ENCODE data around the gene LRRK1.

DNA sequence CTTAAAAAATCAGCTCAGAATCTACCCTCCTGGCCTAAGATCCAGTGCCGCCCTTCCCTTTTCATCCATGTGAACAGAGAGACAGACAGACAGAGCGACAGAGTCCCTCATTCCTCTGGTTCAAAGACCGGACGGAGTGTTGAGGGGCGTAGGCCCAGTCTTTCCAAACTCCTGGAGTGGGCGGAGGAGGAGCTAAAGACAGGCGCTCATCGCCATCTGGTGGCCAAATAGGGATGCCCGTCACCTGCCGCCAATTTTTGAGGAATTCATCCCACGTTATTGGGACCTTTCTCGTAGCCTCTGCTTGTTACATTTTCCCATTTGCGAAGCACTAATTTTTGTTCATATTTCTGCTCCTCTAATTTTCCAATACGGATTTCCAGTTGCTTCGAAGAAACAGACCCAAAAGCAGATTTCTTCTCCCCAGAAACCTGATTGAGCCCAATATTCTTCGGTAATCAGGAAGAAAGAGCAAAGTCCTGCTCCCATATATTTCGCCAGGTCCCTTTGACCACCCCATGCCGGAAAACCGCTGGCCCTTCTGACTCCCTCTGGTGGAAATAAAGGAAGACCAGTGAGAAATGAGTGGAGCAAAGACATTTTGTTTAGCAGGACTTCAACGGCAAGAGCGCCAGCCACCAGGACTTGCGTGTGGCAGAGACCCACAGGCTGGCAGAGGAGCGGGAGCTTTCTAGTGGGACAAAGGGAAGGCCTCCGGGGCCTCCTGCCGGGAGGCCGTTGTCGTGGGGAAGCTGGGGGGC lies 88.0 kb downstream of the LRRK1 start:
- TF ChIP-seq, protein P1, sequence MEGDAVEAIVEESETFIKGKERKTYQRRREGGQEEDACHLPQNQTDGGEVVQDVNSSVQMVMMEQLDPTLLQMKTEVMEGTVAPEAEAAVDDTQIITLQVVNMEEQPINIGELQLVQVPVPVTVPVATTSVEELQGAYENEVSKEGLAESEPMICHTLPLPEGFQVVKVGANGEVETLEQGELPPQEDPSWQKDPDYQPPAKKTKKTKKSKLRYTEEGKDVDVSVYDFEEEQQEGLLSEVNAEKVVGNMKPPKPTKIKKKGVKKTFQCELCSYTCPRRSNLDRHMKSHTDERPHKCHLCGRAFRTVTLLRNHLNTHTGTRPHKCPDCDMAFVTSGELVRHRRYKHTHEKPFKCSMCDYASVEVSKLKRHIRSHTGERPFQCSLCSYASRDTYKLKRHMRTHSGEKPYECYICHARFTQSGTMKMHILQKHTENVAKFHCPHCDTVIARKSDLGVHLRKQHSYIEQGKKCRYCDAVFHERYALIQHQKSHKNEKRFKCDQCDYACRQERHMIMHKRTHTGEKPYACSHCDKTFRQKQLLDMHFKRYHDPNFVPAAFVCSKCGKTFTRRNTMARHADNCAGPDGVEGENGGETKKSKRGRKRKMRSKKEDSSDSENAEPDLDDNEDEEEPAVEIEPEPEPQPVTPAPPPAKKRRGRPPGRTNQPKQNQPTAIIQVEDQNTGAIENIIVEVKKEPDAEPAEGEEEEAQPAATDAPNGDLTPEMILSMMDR (conservative IDR thresholded peaks at IDR 0.05; ENCODE audit: low read depth, low read length), result peak; percentile 92
- no peak for TF ChIP-seq EZH2phosphoT487 (IDR thresholded peaks at IDR 0.05; ENCODE audit: borderline replicate concordance, low read length)
- TF ChIP-seq EZH2 (IDR thresholded peaks at IDR 0.05; ENCODE audit: low read length, unreplicated experiment), result no peak
